Vagina (tissue), 2 donors: ENCODE data around the gene TP53TG5. TPM values are rescaled to one million over a fixed set of nuclear protein-coding genes. Genes with fewer than 3 reads are reported as not detected.
"Not testable (repeated sequence)": the region's sequence is repeated elsewhere in the genome, so short reads cannot be mapped to it uniquely, and the experiment has no call there.

Source experiments
- DNase-seq, 2 donors: peaks; one replicate each; pipeline ENCODE4 v3.0.0-alpha.2; 2017; ENCODE audit errors: extremely low spot score in 2 of 2
- H3K27ac ChIP-seq: fragments of 200-600 bp; sonication (generic); one replicate; pipeline ENCODE4 v1.5.1; 2019
- H3K27me3 ChIP-seq: fragments of 200-600 bp; sonication (generic); one replicate; pipeline ENCODE4 v1.5.1; 2019
- H3K36me3 ChIP-seq, 2 donors: fragments of 200-600 bp; sonication (generic); one replicate each; pipeline ENCODE4 v1.5.1; 2017 to 2019
- H3K4me1 ChIP-seq: fragments of 200-600 bp; sonication (generic); one replicate; pipeline ENCODE4 v1.5.1; 2019
- H3K4me3 ChIP-seq, 2 donors: fragments of 200-600 bp; sonication (generic); 1 replicate in 1 of 2; 2 replicates in 1 of 2; pipeline ENCODE4 v1.5.1; 2016 to 2019
- H3K9me3 ChIP-seq: fragments of 200-600 bp; sonication (generic); one replicate; pipeline ENCODE4 v1.5.1; 2019
- CTCF ChIP-seq, 3 experiments: fragments of 450-650 bp in 2 of 3; fragments of 200-600 bp in 1 of 3; sonication (generic) in 1 of 3; IDR thresholded peaks; one replicate each; pipeline ENCODE4 v1.5.1; 2017 to 2019; ENCODE audit warnings: antibody characterized with exemption in 3 of 3, mild to moderate bottlenecking in 2 of 3, moderate library complexity in 2 of 3
- POLR2A ChIP-seq, 2 donors: fragments of 450-650 bp; IDR thresholded peaks; one replicate each; pipeline ENCODE4 v1.6.1; 2017; ENCODE audit warnings: antibody characterized with exemption in 2 of 2, mild to moderate bottlenecking in 2 of 2, moderate library complexity in 2 of 2
- POLR2AphosphoS5 ChIP-seq, 2 donors: sonication (generic); formaldehyde crosslinking; IDR thresholded peaks; one replicate each; pipeline ENCODE4 v1.9.0; 2017; ENCODE audit warnings: antibody characterized with exemption in 2 of 2, mild to moderate bottlenecking in 2 of 2, low read depth in 1 of 2; ENCODE audit not compliant: insufficient read depth in 1 of 2
- intact Hi-C: fragments of 100-400 bp; cut with DNase I; formaldehyde crosslinking; loops from one replicate; pipeline ENCODE4 v1.15.1; 2023
- total RNA-seq: library from RNA; depleted of rRNA; stranded (reverse); fragments of >200 nt; gene quantifications from one replicate; pipeline ENCODE4 v1.2.3, GENCODE V29; 2016

Gene TP53TG5
- total RNA-seq, 1 donor from 2014 or later: not detected

- Histone ChIP-seq H3K36me3 (no peaks in the 10 kb centered on the region), H3K27ac (no peak overlapping the region), H3K27me3 (no peaks in the 10 kb centered on the region), H3K4me1 (peaks cover 11% of the 10 kb centered on the region), H3K9me3 (no peaks in the 10 kb centered on the region), H3K4me3 (no peak overlapping the region)
- intact Hi-C loops: no loop called here
- no peak for DNase-seq
- TF ChIP-seq CTCF (IDR thresholded peaks at IDR 0.05): no peak
- TF ChIP-seq POLR2AphosphoS5 (IDR thresholded peaks at IDR 0.05; ENCODE audit: insufficient read depth in 1 of 2, low read depth in 1 of 2): no peak
- no peak for TF ChIP-seq POLR2A (IDR thresholded peaks at IDR 0.05)
Observed at GRCh38 chr20:45352729-45353128, 25.4 kb downstream of the TP53TG5 start.

GRCh38 chr20:45350795-45351194 lies 27.3 kb downstream of the TP53TG5 start:
- H3K27me3 ChIP-seq, DNase-seq, intact Hi-C loops, H3K36me3 ChIP-seq, H3K9me3 ChIP-seq, H3K4me3 ChIP-seq, H3K27ac ChIP-seq: not testable (repeated sequence)
- peaks cover 26% of the 10 kb centered on the region for H3K4me1 ChIP-seq

- intact Hi-C loops: no loop called here
- Histone ChIP-seq H3K27ac (no peak overlapping the region), H3K9me3 (no peaks in the 10 kb centered on the region), H3K36me3 (no peaks in the 10 kb centered on the region), H3K27me3 (no peaks in the 10 kb centered on the region), H3K4me3 (no peak overlapping the region), H3K4me1 (peaks cover 32% of the 10 kb centered on the region)
- DNase-seq: no peak
- TF ChIP-seq POLR2A (IDR thresholded peaks at IDR 0.05): no peak
- TF ChIP-seq CTCF (IDR thresholded peaks at IDR 0.05): no peak
- TF ChIP-seq POLR2AphosphoS5 (IDR thresholded peaks at IDR 0.05; ENCODE audit: insufficient read depth in 1 of 2, low read depth in 1 of 2): no peak
Observed at GRCh38 chr20:45350217-45350616, 27.9 kb downstream of the TP53TG5 start.

- H3K27ac ChIP-seq: peak within 1 kb of the TSS; percentile 91
- H3K4me3 ChIP-seq: peak within 1 kb of the TSS; percentile 53 to 76
- H3K27me3 ChIP-seq: no peaks in the 10 kb centered on the region
- no peak for DNase-seq
- H3K9me3 ChIP-seq: no peaks in the 10 kb centered on the region
- intact Hi-C loops: no loop called here
- no peaks in the 10 kb centered on the region for H3K36me3 ChIP-seq
- H3K4me1 ChIP-seq: peaks cover 52% of the 10 kb centered on the region
- peak in 1 of 2 donors; percentile 89 for TF ChIP-seq POLR2A (IDR thresholded peaks at IDR 0.05)
- peak in 1 of 2 donors; percentile 93 for TF ChIP-seq POLR2AphosphoS5 (IDR thresholded peaks at IDR 0.05; ENCODE audit: insufficient read depth in 1 of 2, low read depth in 1 of 2)
- no peak for TF ChIP-seq CTCF (IDR thresholded peaks at IDR 0.05)
Observed at GRCh38 chr20:45347936-45348778, 30.0 kb downstream of the TP53TG5 start, which contains the start of gene SDC4. TSS of gene SDC4 (minus strand) at chr20:45348424. CDS start at chr20:45348384, 40 bp downstream.

GRCh38 chr20:45347297-45347935 lies 30.7 kb downstream of the TP53TG5 start:
- Histone ChIP-seq H3K4me1 (peaks cover 60% of the 10 kb centered on the region), H3K9me3 (no peaks in the 10 kb centered on the region), H3K27me3 (no peaks in the 10 kb centered on the region), H3K36me3 (no peaks in the 10 kb centered on the region), H3K4me3 (peak overlapping the region; percentile 53 to 76), H3K27ac (peak overlapping the region; percentile 91)
- TF ChIP-seq POLR2A (IDR thresholded peaks at IDR 0.05) (no peak), CTCF (IDR thresholded peaks at IDR 0.05) (no peak), POLR2AphosphoS5 (IDR thresholded peaks at IDR 0.05; ENCODE audit: insufficient read depth in 1 of 2, low read depth in 1 of 2) (no peak)
- intact Hi-C loops: no loop called here
- DNase-seq: no peak
